Measurements from ENCODE around the gene NOS1AP.

Gene NOS1AP

DNA sequence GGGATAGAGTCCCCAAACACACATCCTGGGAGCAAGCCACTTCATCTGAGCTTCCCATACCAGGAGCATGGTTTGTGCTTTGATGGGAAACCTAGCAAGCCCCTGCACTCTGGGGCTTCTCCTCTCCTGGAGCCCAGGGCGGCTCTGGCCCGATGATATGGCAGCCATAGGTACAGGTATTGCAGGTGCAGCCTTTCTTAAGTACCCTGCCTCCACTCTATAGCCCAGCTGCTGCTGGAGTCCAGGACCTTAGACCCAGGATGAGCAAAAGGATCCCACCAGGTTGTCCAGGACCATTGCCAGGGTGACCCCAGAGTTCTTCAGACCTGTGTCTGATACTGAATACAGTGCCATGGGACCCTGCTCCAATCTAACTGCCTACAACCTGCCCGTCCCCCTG, 316.2 kb downstream of the NOS1AP start:
- Histone ChIP-seq H3K9me3 (ENCODE audit: control insufficient read depth in 2 of 2, low read length in 2 of 2) (no peaks in the 10 kb centered on the region), H3K27me3 (ENCODE audit: control insufficient read depth in 2 of 2, insufficient read depth in 2 of 2, low read length in 2 of 2) (peaks cover 0 to 2% of the 10 kb centered on the region in 2 donors), H3K9ac (ENCODE audit: low read depth in 1 of 2, low read length in 2 of 2) (no peak overlapping the region), H3K4me3 (ENCODE audit: low read length in 2 of 2) (no peak overlapping the region), H3K36me3 (ENCODE audit: control insufficient read depth in 2 of 2, insufficient read depth in 2 of 2, low read length in 2 of 2) (peaks cover 6 to 10% of the 10 kb centered on the region in 2 donors), H3K27ac (ENCODE audit: low read depth in 2 of 2, low read length in 2 of 2) (no peak overlapping the region), H3K4me1 (ENCODE audit: control insufficient read depth in 2 of 2, insufficient read depth in 2 of 2, low read length in 2 of 2) (peaks cover 40 to 43% of the 10 kb centered on the region in 2 donors)

DNA sequence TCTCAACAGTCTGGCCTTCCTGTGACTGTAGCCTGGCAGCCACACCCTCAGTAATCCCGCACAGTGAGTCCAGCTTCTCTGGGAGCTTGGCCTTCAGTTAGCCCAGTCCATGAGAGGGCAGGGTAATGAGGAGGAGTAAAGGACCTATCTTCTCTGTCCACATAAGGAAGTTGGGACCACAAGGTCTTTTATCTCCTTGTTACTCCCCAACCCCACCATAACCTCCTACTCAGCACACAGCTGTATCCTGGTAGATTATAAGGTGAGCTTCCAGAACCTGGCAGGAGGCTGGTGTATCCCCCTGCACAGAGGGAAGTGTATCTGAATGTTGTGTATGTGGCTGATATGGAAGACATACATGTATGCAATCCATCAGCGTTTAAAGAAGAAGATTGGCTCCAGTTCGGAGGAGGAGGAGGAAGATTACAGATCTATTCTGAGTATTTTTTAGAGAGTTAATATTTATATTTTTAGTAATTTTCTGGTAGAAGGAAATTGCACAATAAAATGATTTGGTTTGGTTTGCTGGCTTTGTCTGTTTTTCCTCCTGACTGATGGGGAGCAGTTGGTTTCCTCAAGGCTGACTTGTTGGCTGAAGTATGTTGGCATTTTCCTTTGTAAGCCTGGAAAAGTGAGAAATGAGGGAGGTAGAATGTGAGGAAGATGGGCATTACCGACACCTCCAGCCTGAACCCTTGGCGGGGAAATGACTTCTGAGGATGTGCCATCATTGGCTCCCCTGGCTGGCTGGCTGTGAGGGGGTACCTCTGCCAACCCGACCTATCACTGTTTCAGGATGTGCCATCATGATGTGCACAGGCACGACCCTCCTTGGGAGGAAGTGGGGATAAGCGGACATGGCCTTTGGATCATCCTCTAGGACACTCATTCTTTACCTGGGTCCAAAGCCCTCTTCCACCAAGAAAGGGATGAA, 317.1 kb downstream of the NOS1AP start:
- Histone ChIP-seq H3K4me3 (ENCODE audit: low read length in 2 of 2) (no peak overlapping the region), H3K27me3 (ENCODE audit: control insufficient read depth in 2 of 2, insufficient read depth in 2 of 2, low read length in 2 of 2) (peaks cover 0 to 2% of the 10 kb centered on the region in 2 donors), H3K27ac (ENCODE audit: low read depth in 2 of 2, low read length in 2 of 2) (no peak overlapping the region), H3K36me3 (ENCODE audit: control insufficient read depth in 2 of 2, insufficient read depth in 2 of 2, low read length in 2 of 2) (peaks cover 6 to 10% of the 10 kb centered on the region in 2 donors), H3K9ac (ENCODE audit: low read depth in 1 of 2, low read length in 2 of 2) (no peak overlapping the region), H3K9me3 (ENCODE audit: control insufficient read depth in 2 of 2, low read length in 2 of 2) (no peaks in the 10 kb centered on the region), H3K4me1 (ENCODE audit: control insufficient read depth in 2 of 2, insufficient read depth in 2 of 2, low read length in 2 of 2) (peaks cover 34 to 38% of the 10 kb centered on the region in 2 donors)

DNA sequence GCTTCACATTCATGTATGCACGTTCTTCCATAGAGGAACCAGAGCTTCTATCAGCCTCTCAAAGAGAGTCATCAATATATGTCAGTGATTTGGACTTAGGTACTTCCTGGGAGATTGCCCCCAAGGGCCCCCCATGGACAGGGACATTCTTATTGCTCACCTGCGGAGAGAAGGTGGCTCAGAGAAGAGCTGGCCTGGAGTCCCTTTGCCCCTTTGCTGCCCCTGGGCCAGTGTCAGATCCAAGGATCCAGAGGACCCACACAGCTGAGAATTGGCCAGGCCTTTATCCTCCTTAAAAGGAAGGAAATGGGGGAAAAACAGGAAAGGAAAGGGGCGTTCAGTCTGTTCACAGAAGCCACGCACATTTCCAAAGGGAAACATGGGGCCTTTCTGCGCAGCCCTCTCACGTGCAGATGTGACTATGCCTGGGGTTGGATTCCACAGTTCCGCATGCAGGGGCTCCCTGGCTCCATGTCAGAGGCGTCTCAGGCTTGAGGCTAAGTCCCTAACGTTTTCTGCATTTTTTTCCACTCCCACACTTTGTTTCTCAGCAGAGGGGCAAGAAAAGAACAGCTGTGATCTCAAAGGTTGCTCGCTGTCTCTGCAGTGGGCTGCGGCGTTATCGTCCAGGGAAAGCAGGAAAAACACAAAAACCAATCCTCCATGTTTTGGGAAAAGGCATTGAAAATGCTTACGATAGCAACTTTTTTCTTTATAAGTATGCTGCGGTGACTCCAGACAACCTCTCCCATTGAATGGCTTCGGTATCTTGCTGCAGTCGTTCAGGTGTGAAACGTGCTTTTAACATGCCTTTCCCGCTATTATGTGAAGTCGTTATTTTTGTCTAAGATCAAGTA, 318.0 kb downstream of the NOS1AP start:
- Histone ChIP-seq H3K9ac (ENCODE audit: low read depth in 1 of 2, low read length in 2 of 2) (no peak overlapping the region), H3K4me1 (ENCODE audit: control insufficient read depth in 2 of 2, insufficient read depth in 2 of 2, low read length in 2 of 2) (peaks cover 26 to 34% of the 10 kb centered on the region in 2 donors), H3K36me3 (ENCODE audit: control insufficient read depth in 2 of 2, insufficient read depth in 2 of 2, low read length in 2 of 2) (peaks cover 6 to 10% of the 10 kb centered on the region in 2 donors), H3K9me3 (ENCODE audit: control insufficient read depth in 2 of 2, low read length in 2 of 2) (no peaks in the 10 kb centered on the region), H3K27me3 (ENCODE audit: control insufficient read depth in 2 of 2, insufficient read depth in 2 of 2, low read length in 2 of 2) (peaks cover 0 to 2% of the 10 kb centered on the region in 2 donors), H3K27ac (ENCODE audit: low read depth in 2 of 2, low read length in 2 of 2) (no peak overlapping the region), H3K4me3 (ENCODE audit: low read length in 2 of 2) (no peak overlapping the region)

DNA sequence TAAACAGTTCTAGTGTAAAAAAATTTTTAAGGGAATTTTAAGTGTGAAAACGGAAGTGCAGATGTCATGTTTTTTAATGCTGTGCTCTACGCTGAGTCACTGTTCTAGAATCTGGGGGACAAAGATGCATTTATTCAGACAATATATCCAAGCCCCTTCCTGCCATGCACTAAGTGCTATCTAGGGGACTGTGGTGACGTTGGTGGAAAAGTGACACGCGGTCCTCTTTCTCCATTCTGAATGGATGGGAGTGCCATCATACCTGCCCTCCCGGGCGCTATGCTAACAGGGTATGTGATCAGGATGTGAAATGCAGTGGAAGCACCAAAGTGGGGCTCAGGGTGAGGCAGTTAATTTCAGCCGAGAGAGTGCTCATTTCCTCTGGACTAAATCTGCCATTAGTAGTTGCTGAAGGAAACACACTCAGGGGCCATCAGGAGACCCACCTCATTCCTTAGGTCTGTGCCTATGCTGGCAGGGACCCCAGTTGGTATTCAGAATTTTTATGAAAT, 318.6 kb downstream of the NOS1AP start:
- Histone ChIP-seq H3K27me3 (ENCODE audit: control insufficient read depth in 2 of 2, insufficient read depth in 2 of 2, low read length in 2 of 2) (peaks cover 0 to 2% of the 10 kb centered on the region in 2 donors), H3K9me3 (ENCODE audit: control insufficient read depth in 2 of 2, low read length in 2 of 2) (no peaks in the 10 kb centered on the region), H3K4me1 (ENCODE audit: control insufficient read depth in 2 of 2, insufficient read depth in 2 of 2, low read length in 2 of 2) (peaks cover 19 to 27% of the 10 kb centered on the region in 2 donors), H3K27ac (ENCODE audit: low read depth in 2 of 2, low read length in 2 of 2) (no peak overlapping the region), H3K36me3 (ENCODE audit: control insufficient read depth in 2 of 2, insufficient read depth in 2 of 2, low read length in 2 of 2) (peaks cover 5 to 9% of the 10 kb centered on the region in 2 donors), H3K4me3 (ENCODE audit: low read length in 2 of 2) (no peak overlapping the region), H3K9ac (ENCODE audit: low read depth in 1 of 2, low read length in 2 of 2) (no peak overlapping the region)

DNA sequence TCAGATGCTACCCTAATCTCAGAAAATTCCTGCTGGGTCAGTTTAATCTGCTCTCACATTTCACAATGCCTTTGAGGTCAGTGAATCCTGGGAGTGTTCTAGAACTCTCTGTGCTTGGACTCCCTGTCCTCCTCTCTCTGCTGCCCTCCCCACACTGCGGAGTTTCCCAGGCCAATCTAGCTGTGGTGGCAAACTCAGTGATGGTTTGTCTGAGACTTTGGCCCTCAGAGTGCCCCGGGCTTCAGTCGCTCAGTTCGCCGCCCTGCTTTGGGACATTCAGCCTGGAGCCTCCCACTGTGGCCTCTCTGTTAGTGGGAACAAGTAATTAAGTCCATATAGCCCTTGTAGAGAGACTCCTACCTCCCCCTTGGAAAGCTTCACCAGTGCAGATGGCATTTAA, 319.1 kb downstream of the NOS1AP start:
- Histone ChIP-seq H3K27ac (ENCODE audit: low read depth in 2 of 2, low read length in 2 of 2) (peak overlapping the region; percentile 43 to 65), H3K9ac (ENCODE audit: low read depth in 1 of 2, low read length in 2 of 2) (no peak overlapping the region)

DNA sequence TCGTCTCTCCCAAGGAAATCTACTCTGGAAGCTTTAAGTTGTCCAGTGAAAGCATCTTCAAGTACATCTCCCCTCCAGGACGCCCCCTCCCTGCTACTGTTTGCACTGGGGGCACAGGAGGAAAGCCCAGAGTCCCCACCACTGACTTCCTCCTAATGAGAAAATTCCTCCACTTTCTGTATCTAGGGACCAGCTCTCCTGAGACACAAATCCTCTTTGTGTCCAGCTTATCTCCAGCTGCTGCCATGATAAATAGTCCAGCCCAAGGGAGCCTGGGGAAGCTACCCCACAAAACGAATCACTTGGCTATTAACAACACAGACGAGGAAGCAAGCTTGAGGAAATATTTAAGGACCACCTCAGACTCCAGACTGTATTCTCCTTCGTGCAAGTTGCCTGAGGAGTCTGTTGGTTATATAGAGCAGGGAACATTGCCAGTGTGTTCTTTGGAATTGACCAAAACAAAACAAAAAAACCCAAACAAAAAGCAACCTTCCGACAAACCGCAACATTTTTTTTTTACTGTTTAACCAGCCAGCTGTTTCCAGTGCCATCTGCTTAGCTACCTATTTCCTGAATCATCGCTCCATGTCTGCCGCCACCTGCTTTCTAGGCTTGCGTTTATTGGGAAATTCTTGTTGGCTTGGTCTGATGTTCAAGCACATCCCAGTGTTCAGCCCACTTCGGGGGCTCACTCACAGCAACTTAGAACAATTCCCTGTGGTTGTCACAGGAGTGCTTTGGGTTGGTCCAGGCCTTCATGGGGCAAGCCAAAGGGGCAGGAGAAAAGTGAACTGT, 319.7 kb downstream of the NOS1AP start:
- H3K9ac ChIP-seq (ENCODE audit: low read depth in 1 of 2, low read length in 2 of 2), result no peak overlapping the region
- peak overlapping the region in 1 of 2 donors; percentile 3 for H3K4me3 ChIP-seq (ENCODE audit: low read length in 2 of 2)
- no peaks in the 10 kb centered on the region for H3K36me3 ChIP-seq (ENCODE audit: control insufficient read depth in 2 of 2, insufficient read depth in 2 of 2, low read length in 2 of 2)
- peaks cover 14 to 22% of the 10 kb centered on the region in 2 donors for H3K4me1 ChIP-seq (ENCODE audit: control insufficient read depth in 2 of 2, insufficient read depth in 2 of 2, low read length in 2 of 2)
- no peaks in the 10 kb centered on the region for H3K9me3 ChIP-seq (ENCODE audit: control insufficient read depth in 2 of 2, low read length in 2 of 2)
- peak overlapping the region; percentile 52 to 65 for H3K27ac ChIP-seq (ENCODE audit: low read depth in 2 of 2, low read length in 2 of 2)
- peaks cover 0 to 2% of the 10 kb centered on the region in 2 donors for H3K27me3 ChIP-seq (ENCODE audit: control insufficient read depth in 2 of 2, insufficient read depth in 2 of 2, low read length in 2 of 2)

More for the DNA sequence above, 319.1 kb downstream of the NOS1AP start:
- H3K9me3 ChIP-seq (ENCODE audit: control insufficient read depth in 2 of 2, low read length in 2 of 2), result no peaks in the 10 kb centered on the region
- peaks cover 16 to 23% of the 10 kb centered on the region in 2 donors for H3K4me1 ChIP-seq (ENCODE audit: control insufficient read depth in 2 of 2, insufficient read depth in 2 of 2, low read length in 2 of 2)
- peaks cover under 1 to 5% of the 10 kb centered on the region in 2 donors for H3K36me3 ChIP-seq (ENCODE audit: control insufficient read depth in 2 of 2, insufficient read depth in 2 of 2, low read length in 2 of 2)
- peaks cover 0 to 2% of the 10 kb centered on the region in 2 donors for H3K27me3 ChIP-seq (ENCODE audit: control insufficient read depth in 2 of 2, insufficient read depth in 2 of 2, low read length in 2 of 2)
- H3K4me3 ChIP-seq (ENCODE audit: low read length in 2 of 2), result no peak overlapping the region

DNA sequence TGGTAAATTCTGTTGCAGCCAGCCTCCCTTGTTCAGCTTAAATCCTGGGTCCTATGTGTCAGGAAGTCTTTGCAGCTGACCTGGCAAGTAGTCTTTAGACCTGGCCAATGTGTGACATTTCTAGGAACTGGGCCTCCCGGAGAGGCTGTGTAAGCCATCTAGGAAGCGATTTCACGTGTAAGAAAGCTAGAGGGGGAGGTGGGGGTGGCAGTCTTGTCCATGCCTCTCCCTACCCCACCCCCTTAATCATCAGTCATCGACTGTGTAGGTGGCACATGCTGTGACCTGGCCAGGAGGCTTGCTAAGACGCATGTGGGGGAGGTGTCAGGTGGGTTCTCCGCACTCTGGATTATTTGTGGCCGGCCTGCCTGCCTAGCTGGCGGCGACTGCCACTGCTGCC, 320.5 kb downstream of the NOS1AP start:
- no peaks in the 10 kb centered on the region for H3K9me3 ChIP-seq (ENCODE audit: control insufficient read depth in 2 of 2, low read length in 2 of 2)

DNA sequence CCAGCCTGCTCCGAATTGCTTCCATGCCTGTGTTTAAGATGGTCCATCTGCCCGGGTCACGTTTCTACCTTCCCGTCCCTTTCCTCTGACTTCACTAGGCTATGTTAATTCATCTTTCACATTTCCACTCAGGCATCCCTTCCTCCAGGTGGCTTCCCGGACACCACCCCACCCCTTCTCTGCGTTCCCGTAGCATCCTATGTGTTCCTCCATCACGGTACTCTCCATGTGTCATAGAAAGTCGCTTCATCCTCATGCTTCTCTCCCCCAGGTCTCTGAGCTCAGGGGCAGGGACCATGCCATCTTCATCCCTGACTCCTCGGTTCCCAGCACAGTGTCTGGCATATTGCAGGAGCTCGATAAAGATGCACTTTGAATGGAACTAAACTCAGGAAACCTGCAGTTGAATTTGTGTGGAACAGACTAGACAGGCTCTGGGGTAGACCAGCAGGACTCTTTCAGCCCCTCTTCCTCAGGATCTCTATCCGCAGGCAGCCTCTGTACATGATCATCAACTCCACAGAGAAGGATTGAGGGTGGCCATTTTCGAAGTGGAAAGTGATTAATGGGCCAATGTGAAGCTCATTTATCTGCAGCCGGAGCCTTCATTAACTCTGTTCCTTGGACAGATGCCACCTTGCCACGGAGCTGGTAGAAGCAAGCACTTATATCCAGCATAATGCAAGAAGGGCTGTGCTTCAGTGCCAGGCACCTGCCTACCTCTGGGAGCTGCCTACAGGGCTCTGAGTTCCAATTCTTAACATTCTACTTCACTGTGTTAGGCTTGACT, 321.1 kb downstream of the NOS1AP start:
- H3K9ac ChIP-seq (ENCODE audit: low read depth in 1 of 2, low read length in 2 of 2), result peak overlapping the region in 1 of 2 donors; percentile 14
- no peak overlapping the region for H3K27ac ChIP-seq (ENCODE audit: low read depth in 2 of 2, low read length in 2 of 2)
- H3K27me3 ChIP-seq (ENCODE audit: control insufficient read depth in 2 of 2, insufficient read depth in 2 of 2, low read length in 2 of 2), result peaks cover 0 to 2% of the 10 kb centered on the region in 2 donors
- peaks cover 13 to 22% of the 10 kb centered on the region in 2 donors for H3K4me1 ChIP-seq (ENCODE audit: control insufficient read depth in 2 of 2, insufficient read depth in 2 of 2, low read length in 2 of 2)
- no peak overlapping the region for H3K4me3 ChIP-seq (ENCODE audit: low read length in 2 of 2)
- no peaks in the 10 kb centered on the region for H3K9me3 ChIP-seq (ENCODE audit: control insufficient read depth in 2 of 2, low read length in 2 of 2)
- no peaks in the 10 kb centered on the region for H3K36me3 ChIP-seq (ENCODE audit: control insufficient read depth in 2 of 2, insufficient read depth in 2 of 2, low read length in 2 of 2)

More for the DNA sequence above, 320.5 kb downstream of the NOS1AP start:
- H3K4me1 ChIP-seq (ENCODE audit: control insufficient read depth in 2 of 2, insufficient read depth in 2 of 2, low read length in 2 of 2), result peaks cover 13 to 22% of the 10 kb centered on the region in 2 donors
- no peak overlapping the region for H3K4me3 ChIP-seq (ENCODE audit: low read length in 2 of 2)
- no peak overlapping the region for H3K9ac ChIP-seq (ENCODE audit: low read depth in 1 of 2, low read length in 2 of 2)
- peaks cover 0 to 2% of the 10 kb centered on the region in 2 donors for H3K27me3 ChIP-seq (ENCODE audit: control insufficient read depth in 2 of 2, insufficient read depth in 2 of 2, low read length in 2 of 2)
- peak overlapping the region in 1 of 2 donors; percentile 52 for H3K27ac ChIP-seq (ENCODE audit: low read depth in 2 of 2, low read length in 2 of 2)
- H3K36me3 ChIP-seq (ENCODE audit: control insufficient read depth in 2 of 2, insufficient read depth in 2 of 2, low read length in 2 of 2), result no peaks in the 10 kb centered on the region
